ENCODE data around the gene AKAP17A. TPM values are rescaled to one million over a fixed set of nuclear protein-coding genes. Genes with fewer than 3 reads are reported as not detected.

AKAP17A gene
- total and polyA plus RNA-seq, 2 of the 13 experiments (the other 11 are each of a cell fraction or from before 2014, with no cell fraction given), result 20.5 to 26.5 TPM

DNA sequence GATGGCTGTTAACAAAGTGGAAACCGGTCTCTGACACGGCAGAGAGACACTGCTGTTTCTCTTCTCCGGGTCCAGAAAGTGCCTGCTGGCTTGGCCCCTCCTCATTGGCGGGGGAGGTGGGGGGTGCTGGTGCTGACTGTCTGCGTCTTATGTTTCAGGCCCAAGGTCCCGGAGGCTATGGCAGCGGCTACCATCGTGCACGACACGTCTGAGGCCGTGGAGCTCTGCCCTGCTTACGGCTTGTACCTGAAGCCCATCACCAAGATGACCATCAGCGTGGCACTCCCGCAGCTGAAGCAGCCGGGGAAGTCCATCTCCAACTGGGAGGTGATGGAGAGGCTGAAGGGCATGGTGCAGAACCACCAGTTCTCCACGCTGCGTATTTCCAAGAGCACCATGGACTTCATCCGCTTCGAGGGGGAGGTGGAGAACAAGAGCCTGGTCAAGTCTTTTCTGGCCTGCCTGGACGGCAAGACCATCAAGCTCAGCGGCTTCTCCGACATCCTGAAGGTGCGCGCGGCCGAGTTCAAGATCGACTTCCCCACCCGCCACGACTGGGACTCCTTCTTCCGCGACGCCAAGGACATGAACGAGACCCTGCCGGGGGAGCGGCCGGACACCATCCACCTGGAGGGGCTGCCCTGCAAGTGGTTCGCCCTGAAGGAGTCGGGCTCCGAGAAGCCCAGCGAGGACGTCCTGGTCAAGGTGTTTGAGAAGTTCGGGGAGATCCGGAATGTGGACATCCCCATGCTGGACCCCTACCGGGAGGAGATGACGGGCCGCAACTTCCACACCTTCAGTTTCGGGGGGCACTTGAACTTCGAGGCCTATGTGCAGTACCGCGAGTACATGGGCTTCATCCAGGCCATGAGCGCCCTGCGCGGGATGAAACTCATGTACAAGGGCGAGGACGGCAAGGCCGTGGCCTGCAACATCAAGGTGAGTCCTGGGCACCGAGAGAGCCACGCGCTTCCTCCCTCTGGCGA is 2.2 kb downstream of the AKAP17A start (continued):
- TF ChIP-seq, protein P1, sequence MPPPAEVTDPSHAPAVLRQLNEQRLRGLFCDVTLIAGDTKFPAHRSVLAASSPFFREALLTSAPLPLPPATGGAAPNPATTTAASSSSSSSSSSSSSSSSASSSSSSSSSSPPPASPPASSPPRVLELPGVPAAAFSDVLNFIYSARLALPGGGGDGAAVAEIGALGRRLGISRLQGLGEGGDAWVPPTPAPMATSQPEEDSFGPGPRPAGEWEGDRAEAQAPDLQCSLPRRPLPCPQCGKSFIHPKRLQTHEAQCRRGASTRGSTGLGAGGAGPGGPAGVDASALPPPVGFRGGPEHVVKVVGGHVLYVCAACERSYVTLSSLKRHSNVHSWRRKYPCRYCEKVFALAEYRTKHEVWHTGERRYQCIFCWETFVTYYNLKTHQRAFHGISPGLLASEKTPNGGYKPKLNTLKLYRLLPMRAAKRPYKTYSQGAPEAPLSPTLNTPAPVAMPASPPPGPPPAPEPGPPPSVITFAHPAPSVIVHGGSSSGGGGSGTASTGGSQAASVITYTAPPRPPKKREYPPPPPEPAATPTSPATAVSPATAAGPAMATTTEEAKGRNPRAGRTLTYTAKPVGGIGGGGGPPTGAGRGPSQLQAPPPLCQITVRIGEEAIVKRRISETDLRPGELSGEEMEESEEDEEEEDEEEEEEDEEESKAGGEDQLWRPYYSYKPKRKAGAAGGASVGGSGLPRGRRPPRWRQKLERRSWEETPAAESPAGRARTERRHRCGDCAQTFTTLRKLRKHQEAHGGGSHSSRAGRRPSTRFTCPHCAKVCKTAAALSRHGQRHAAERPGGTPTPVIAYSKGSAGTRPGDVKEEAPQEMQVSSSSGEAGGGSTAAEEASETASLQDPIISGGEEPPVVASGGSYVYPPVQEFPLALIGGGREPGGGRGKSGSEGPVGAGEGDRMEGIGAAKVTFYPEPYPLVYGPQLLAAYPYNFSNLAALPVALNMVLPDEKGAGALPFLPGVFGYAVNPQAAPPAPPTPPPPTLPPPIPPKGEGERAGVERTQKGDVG (CRISPR knock-in tag; IDR thresholded peaks at IDR 0.05; ENCODE audit: borderline replicate concordance), result no peak

DNA sequence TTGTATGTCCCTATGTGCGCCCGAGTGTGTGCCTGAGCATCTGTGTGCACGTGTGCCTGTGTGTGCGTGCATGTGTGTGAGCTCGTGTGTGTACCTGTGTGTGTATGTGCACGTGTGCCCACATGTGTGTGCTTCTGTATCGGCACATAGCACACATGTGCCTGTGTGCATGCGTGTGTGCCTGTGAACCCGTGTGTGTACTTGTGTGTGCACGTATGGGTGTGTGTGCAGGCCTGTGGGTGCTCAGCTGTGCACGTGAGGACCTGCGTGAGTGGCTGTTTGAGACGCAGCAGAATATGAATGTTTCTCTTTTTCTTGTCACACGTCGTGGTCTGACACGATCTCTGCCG is 4.3 kb downstream of the AKAP17A start:
- Histone ChIP-seq H3K4me1 (ENCODE audit: insufficient read depth, low read length) (0 out of 2 replicates have a peak, but pooled peaks cover 9% of the 10 kb centered on the region), H3K4me3 (replicated peaks in 1 of 3; ENCODE audit: insufficient read depth in 1 of 3, low read depth in 2 of 3, low read length in 3 of 3) (no peak overlapping the region), H3K27me3 (ENCODE audit: control insufficient read depth in 1 of 2, insufficient read depth in 2 of 2, low read length in 2 of 2) (no peaks in the 10 kb centered on the region; a peak in 1 of 5 replicates), H3K36me3 (replicated peaks in 1 of 2; ENCODE audit: control insufficient read depth in 1 of 2, insufficient read depth in 2 of 2, low read length in 2 of 2) (peaks cover 27 to 69% of the 10 kb centered on the region in 2 experiments), H3K9ac (ENCODE audit: insufficient read depth, low read depth, low read length) (no peak overlapping the region), H3K27ac (ENCODE audit: extremely low read length, insufficient read depth, low read length) (no peak overlapping the region), H3K9me3 (ENCODE audit: low read length) (no peaks in the 10 kb centered on the region), H3K79me2 (ENCODE audit: insufficient read depth, low read length) (peaks cover 41% of the 10 kb centered on the region), H3K4me2 (ENCODE audit: low read depth, low read length) (no peak overlapping the region), H4K20me1 (ENCODE audit: insufficient read depth, low read length) (peaks cover 36% of the 10 kb centered on the region; the same call in 1 of the 2 replicates), H2AFZ (ENCODE audit: low read length) (no peak overlapping the region)
- WGBS (ENCODE audit: low lambda C conversion rate), result 98% methylated on average over 17 of the region's 17 CpGs
- POLR2A ChIA-PET, result no interaction called here
- CTCF ChIA-PET (ENCODE audit: low intra/inter-chr PET ratio, low total read pairs), result no interaction called here
- no TSS peak for BruUV-seq (replicated peaks)
- DNase-seq (ENCODE audit: low spot score) (no peak), FAIRE-seq (no peak), ATAC-seq (no peak)
- intact Hi-C loops (cut with micrococcal nuclease; ENCODE audit: unreplicated experiment), result no loop called here
- in situ Hi-C loops (cut with HindIII; ENCODE audit: extremely low pct_ligation_motif_present, low pct_unique_long_range_greater_than_20kb), result no loop called here
- TF ChIP-seq, protein P2, sequence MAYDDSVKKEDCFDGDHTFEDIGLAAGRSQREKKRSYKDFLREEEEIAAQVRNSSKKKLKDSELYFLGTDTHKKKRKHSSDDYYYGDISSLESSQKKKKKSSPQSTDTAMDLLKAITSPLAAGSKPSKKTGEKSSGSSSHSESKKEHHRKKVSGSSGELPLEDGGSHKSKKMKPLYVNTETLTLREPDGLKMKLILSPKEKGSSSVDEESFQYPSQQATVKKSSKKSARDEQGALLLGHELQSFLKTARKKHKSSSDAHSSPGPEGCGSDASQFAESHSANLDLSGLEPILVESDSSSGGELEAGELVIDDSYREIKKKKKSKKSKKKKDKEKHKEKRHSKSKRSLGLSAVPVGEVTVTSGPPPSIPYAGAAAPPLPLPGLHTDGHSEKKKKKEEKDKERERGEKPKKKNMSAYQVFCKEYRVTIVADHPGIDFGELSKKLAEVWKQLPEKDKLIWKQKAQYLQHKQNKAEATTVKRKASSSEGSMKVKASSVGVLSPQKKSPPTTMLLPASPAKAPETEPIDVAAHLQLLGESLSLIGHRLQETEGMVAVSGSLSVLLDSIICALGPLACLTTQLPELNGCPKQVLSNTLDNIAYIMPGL (CRISPR knock-in tag; IDR thresholded peaks at IDR 0.05; ENCODE audit: borderline replicate concordance in 1 of 2, low read depth in 1 of 2), result no peak
- TF ChIP-seq, protein P3, sequence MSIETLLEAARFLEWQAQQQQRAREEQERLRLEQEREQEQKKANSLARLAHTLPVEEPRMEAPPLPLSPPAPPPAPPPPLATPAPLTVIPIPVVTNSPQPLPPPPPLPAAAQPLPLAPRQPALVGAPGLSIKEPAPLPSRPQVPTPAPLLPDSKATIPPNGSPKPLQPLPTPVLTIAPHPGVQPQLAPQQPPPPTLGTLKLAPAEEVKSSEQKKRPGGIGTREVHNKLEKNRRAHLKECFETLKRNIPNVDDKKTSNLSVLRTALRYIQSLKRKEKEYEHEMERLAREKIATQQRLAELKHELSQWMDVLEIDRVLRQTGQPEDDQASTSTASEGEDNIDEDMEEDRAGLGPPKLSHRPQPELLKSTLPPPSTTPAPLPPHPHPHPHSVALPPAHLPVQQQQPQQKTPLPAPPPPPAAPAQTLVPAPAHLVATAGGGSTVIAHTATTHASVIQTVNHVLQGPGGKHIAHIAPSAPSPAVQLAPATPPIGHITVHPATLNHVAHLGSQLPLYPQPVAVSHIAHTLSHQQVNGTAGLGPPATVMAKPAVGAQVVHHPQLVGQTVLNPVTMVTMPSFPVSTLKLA (IDR thresholded peaks at IDR 0.05), result peak; percentile 46

Measured in HepG2 (cell line).